Epidermal melanocyte (primary cell): ENCODE data around the gene TGM3.

Source experiments
- DNase-seq: peaks from one replicate; pipeline ENCODE4 v3.0.0; 2011; ENCODE audit warnings: low spot score; ENCODE audit not compliant: insufficient read length

The TGM3 gene

GRCh38 chr20:2283706-2284423, 11.9 kb upstream of the TGM3 start:
- no peak for DNase-seq

- DNase-seq, result no peak
Measured at GRCh38 chr20:2285193-2285592, 10.6 kb upstream of the TGM3 start.

GRCh38 chr20:2285613-2286012, 10.2 kb upstream of the TGM3 start:
- no peak for DNase-seq

- DNase-seq, result no peak
Measured at GRCh38 chr20:2287504-2287903, 8.3 kb upstream of the TGM3 start.

GRCh38 chr20:2289475-2289874, 6.3 kb upstream of the TGM3 start:
- DNase-seq, result no peak

- no peak for DNase-seq
Measured at GRCh38 chr20:2290486-2290885, 5.3 kb upstream of the TGM3 start.

GRCh38 chr20:2292416-2293110, 3.2 kb upstream of the TGM3 start:
- DNase-seq, result no peak

GRCh38 chr20:2293486-2293885, 2.3 kb upstream of the TGM3 start:
- DNase-seq, result no peak

GRCh38 chr20:2293971-2294370, 1.8 kb upstream of the TGM3 start:
- DNase-seq, result no peak

- no peak for DNase-seq
Measured at GRCh38 chr20:2295286-2295685, 515 bp upstream of the TGM3 start.

- no peak for DNase-seq
Measured at GRCh38 chr20:2296524-2297356, 939 bp downstream of the TGM3 start.

- no peak for DNase-seq
Measured at GRCh38 chr20:2297357-2297728, 1.5 kb downstream of the TGM3 start.

GRCh38 chr20:2298116-2298515, 2.3 kb downstream of the TGM3 start:
- no peak for DNase-seq

- no peak for DNase-seq
Measured at GRCh38 chr20:2298701-2299100, 2.9 kb downstream of the TGM3 start.

GRCh38 chr20:2299301-2299700, 3.5 kb downstream of the TGM3 start:
- no peak for DNase-seq

GRCh38 chr20:2300002-2300401, 4.2 kb downstream of the TGM3 start:
- no peak for DNase-seq

GRCh38 chr20:2300420-2300819, 4.6 kb downstream of the TGM3 start:
- DNase-seq, result no peak

- DNase-seq, result no peak
Measured at GRCh38 chr20:2301164-2301622, 5.4 kb downstream of the TGM3 start.

- no peak for DNase-seq
Measured at GRCh38 chr20:2302384-2303060, 6.7 kb downstream of the TGM3 start.

GRCh38 chr20:2303673-2304072, 7.9 kb downstream of the TGM3 start:
- no peak for DNase-seq

- DNase-seq, result no peak
Measured at GRCh38 chr20:2304180-2304579, 8.4 kb downstream of the TGM3 start.

- DNase-seq, result no peak
Measured at GRCh38 chr20:2305029-2305428, 9.2 kb downstream of the TGM3 start.
